PC-9 (cell line): ENCODE data around the gene FERD3L. TPM values are rescaled to one million over a fixed set of nuclear protein-coding genes. Genes with fewer than 3 reads are reported as not detected.
A peak's percentile ranks its signal among the peaks of the same experiment; 100 is the strongest.

Experiments used
- BruUV-seq: library from RNA; stranded (reverse); fragments of 400-500 nt; replicated peaks from 2 replicates; lab custom pipeline; 2021; lab: Mats Ljungman, UMichigan
- CTCF ChIA-PET: fragments of 300-600 bp; sonication (Branson Sonifier 250); formaldehyde crosslinking; loops from one replicate; lab custom pipeline; 2022; ENCODE audit warnings: antibody characterized with exemption; lab: Charles Lee
- POLR2A ChIA-PET: fragments of 300-600 bp; sonication (Branson Sonifier 250); formaldehyde crosslinking; loops from one replicate; lab custom pipeline; 2022; ENCODE audit warnings: antibody characterized with exemption; ENCODE audit not compliant: unreplicated experiment; lab: Charles Lee
- DNase-seq, 2 experiments: peaks; one replicate each; pipeline versions ENCODE4 v3.0.0 to v3.0.0-alpha.2; 2015 to 2022; ENCODE audit warnings: mixed read lengths in 1 of 2
- H2AFZ ChIP-seq: fragments of 200-600 bp; sonication (generic); 2 replicates; pipeline ENCODE4 v1.8.1; 2017; ENCODE audit warnings: antibody characterized with exemption
- H3F3A ChIP-seq: fragments of 200-600 bp; sonication (generic); 2 replicates; pipeline ENCODE4 v1.8.1; 2017; ENCODE audit warnings: antibody characterized with exemption, mild to moderate bottlenecking, low read depth; ENCODE audit not compliant: insufficient read depth
- H3K27ac ChIP-seq: fragments of 200-600 bp; sonication (generic); 2 replicates; pipeline ENCODE4 v1.6.1; 2016; ENCODE audit warnings: mixed run types
- H3K27me3 ChIP-seq: fragments of 200-600 bp; sonication (generic); 2 replicates; pipeline ENCODE4 v1.6.1; 2016; ENCODE audit warnings: low read depth, mixed run types; ENCODE audit not compliant: insufficient read depth
- H3K36me3 ChIP-seq: fragments of 200-600 bp; sonication (generic); 2 replicates; pipeline ENCODE4 v1.6.1; 2016; ENCODE audit warnings: low read depth, mixed run types
- H3K4me1 ChIP-seq: fragments of 200-600 bp; sonication (generic); replicated peaks from 2 replicates; pipeline ENCODE4 v1.6.1; 2016; ENCODE audit warnings: mixed run types; ENCODE audit not compliant: insufficient read depth
- H3K4me2 ChIP-seq: fragments of 200-600 bp; sonication (generic); 2 replicates; pipeline ENCODE4 v1.6.1; 2017; ENCODE audit warnings: mixed run types
- H3K4me3 ChIP-seq: fragments of 200-600 bp; sonication (generic); 2 replicates; pipeline ENCODE4 v1.6.1; 2016; ENCODE audit warnings: mixed run types
- H3K79me2 ChIP-seq: fragments of 200-600 bp; sonication (generic); 2 replicates; pipeline ENCODE4 v1.6.1; 2017; ENCODE audit warnings: low read depth, mixed run types
- H3K9me2 ChIP-seq: fragments of 200-600 bp; sonication (generic); 2 replicates; pipeline ENCODE4 v1.8.1; 2017; ENCODE audit warnings: mild to moderate bottlenecking; ENCODE audit not compliant: insufficient read depth
- H3K9me3 ChIP-seq: fragments of 200-600 bp; sonication (generic); 2 replicates; pipeline ENCODE4 v1.8.1; 2016; ENCODE audit warnings: low read depth; ENCODE audit not compliant: insufficient read depth
- H4K20me1 ChIP-seq: fragments of 200-600 bp; sonication (generic); 2 replicates; pipeline ENCODE4 v1.8.1; 2017; ENCODE audit not compliant: insufficient read depth
- EZH2 ChIP-seq: fragments of 200-600 bp; sonication (generic); IDR thresholded peaks from 2 replicates; pipeline ENCODE4 v1.8.0; 2017; ENCODE audit warnings: antibody characterized with exemption, low read depth
- intact Hi-C: fragments of 100-400 bp; cut with micrococcal nuclease; formaldehyde crosslinking; loops from one replicate; pipeline ENCODE4 v1.10.0; 2022; ENCODE audit not compliant: unreplicated experiment
- total RNA-seq: library from RNA; stranded (reverse); gene quantifications from 2 replicates; pipeline ENCODE4 v1.2.3, GENCODE V29; 2021
- TF ChIP-seq, protein P1 (sequence below): fragments of 200-600 bp; sonication (generic); conservative IDR thresholded peaks from 2 replicates; pipeline ENCODE4 v1.6.1; 2017; ENCODE audit warnings: mixed run types, antibody characterized with exemption, mild to moderate bottlenecking, moderate library complexity

FERD3L gene
- total RNA-seq, 1 experiment from 2014 or later = not detected

DNA sequence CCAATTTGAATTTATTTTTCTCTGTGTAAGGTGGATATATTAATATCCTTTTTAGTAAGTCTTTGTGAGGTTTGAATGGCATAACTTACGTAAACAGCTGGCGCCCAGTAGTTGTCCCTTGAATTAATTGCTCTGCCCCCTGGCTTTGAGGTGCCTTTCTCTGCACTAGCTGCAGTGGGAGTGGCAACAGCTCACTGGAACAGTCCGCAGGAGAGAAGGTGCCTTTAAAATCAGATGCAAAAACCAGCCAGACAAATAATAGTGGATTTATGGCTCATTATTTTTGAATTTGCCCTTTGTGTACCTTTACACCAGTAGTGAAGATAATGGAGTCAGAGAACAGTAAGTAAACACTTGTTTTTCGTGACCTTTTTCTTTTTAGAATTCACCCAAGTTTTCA lies 11.8 kb downstream of the FERD3L start:
- Histone ChIP-seq H3K4me2 (no peak overlapping the region), H3K4me1 (no peaks in the 10 kb centered on the region), H3K36me3 (no peaks in the 10 kb centered on the region), H3F3A (no peaks in the 10 kb centered on the region), H3K4me3 (no peak overlapping the region), H3K9me2 (no peaks in the 10 kb centered on the region), H3K27ac (no peak overlapping the region), H4K20me1 (no peaks in the 10 kb centered on the region), H3K27me3 (no peaks in the 10 kb centered on the region), H2AFZ (no peak overlapping the region; the same call in 1 of the 2 replicates), H3K79me2 (no peaks in the 10 kb centered on the region), H3K9me3 (no peaks in the 10 kb centered on the region)
- DNase-seq = no peak
- intact Hi-C loops = no loop called here
- CTCF ChIA-PET = interaction anchor here (0.7 kb wide), 1 partner anchor 11 kb away, joined by 3 read pairs; no protein-coding TSS in a partner anchor
- no TSS peak for BruUV-seq
- no peak for TF ChIP-seq EZH2
- TF ChIP-seq, protein P1, sequence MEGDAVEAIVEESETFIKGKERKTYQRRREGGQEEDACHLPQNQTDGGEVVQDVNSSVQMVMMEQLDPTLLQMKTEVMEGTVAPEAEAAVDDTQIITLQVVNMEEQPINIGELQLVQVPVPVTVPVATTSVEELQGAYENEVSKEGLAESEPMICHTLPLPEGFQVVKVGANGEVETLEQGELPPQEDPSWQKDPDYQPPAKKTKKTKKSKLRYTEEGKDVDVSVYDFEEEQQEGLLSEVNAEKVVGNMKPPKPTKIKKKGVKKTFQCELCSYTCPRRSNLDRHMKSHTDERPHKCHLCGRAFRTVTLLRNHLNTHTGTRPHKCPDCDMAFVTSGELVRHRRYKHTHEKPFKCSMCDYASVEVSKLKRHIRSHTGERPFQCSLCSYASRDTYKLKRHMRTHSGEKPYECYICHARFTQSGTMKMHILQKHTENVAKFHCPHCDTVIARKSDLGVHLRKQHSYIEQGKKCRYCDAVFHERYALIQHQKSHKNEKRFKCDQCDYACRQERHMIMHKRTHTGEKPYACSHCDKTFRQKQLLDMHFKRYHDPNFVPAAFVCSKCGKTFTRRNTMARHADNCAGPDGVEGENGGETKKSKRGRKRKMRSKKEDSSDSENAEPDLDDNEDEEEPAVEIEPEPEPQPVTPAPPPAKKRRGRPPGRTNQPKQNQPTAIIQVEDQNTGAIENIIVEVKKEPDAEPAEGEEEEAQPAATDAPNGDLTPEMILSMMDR = no peak
- POLR2A ChIA-PET = no interaction called here

DNA sequence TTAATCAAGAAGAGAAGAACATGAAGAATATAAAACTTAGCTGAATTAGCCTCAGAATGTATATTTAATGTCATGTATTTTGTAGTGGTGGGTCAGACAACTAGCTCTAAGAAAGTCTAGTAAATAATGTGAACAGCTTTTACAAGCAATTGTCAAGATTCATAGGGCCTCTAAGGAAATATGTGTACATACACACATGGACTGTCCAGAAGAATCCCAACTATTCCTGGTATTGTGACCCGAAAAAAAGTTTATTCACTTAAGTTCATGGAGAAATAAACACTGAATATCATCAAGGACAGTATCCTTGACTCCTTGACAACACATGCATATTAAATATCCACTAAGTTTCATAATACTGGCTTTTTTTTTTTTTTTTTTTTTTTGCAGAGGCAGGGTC lies 16.4 kb downstream of the FERD3L start:
- Histone ChIP-seq H3K9me3 (no peaks in the 10 kb centered on the region), H2AFZ (no peak overlapping the region), H3K27ac (no peak overlapping the region), H3K79me2 (no peaks in the 10 kb centered on the region), H3K27me3 (no peaks in the 10 kb centered on the region), H3K9me2 (no peaks in the 10 kb centered on the region), H3K36me3 (no peaks in the 10 kb centered on the region), H4K20me1 (no peaks in the 10 kb centered on the region), H3K4me3 (no peak overlapping the region), H3F3A (no peaks in the 10 kb centered on the region), H3K4me2 (no peak overlapping the region), H3K4me1 (no peaks in the 10 kb centered on the region)
- no peak for TF ChIP-seq EZH2
- TF ChIP-seq, protein P1 = no peak
- ChIA-PET POLR2A (no interaction called here), CTCF (interaction anchor here (0.6 kb wide), 1 partner anchor 363 kb away, joined by 20 read pairs; no protein-coding TSS in a partner anchor)
- DNase-seq = no peak
- intact Hi-C loops = loop anchor here (10.0 kb wide), 2 partner anchors 456 to 534 kb away; no protein-coding TSS in a partner anchor
- BruUV-seq = no TSS peak

DNA sequence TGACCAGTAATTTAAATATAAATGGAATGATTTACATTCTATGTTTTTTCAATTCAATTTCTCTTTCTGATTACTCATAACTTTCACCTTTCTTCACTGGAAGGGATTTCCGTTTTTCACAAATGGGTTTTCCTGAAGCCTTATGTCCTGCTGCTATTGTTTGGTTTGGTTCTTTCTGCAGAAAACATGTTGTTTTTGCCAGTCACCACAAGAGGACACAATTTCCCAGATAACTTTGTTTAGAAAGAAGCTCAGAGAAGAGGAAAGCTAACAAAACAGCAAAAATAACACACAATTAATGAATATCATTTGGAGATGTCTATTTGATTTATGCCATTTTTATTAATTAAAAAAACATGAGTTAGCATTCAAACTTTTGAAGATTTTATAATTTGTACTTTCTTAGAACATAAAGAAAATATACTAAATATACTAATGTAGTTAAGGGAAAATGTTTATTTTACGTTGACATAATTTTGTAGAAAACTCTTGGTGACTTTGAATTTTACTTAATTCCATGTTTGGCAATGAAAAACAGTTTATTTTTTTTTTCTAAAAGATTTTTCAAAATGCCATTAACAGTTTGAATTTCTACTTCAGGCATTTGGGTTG lies 23.1 kb downstream of the FERD3L start:
- H3F3A ChIP-seq = no peaks in the 10 kb centered on the region
- no peaks in the 10 kb centered on the region; the same call in 1 of the 2 replicates for H4K20me1 ChIP-seq
- H3K79me2 ChIP-seq = no peaks in the 10 kb centered on the region
- H3K27ac ChIP-seq = no peak overlapping the region
- intact Hi-C loops = loop anchor here (1.0 to 10.0 kb wide), 8 partner anchors 321 to 1475 kb away; no protein-coding TSS in a partner anchor
- no peaks in the 10 kb centered on the region for H3K9me3 ChIP-seq
- no TSS peak for BruUV-seq
- no peak overlapping the region for H2AFZ ChIP-seq
- CTCF ChIA-PET = interaction anchor here (0.5 to 1.0 kb wide), 6 partner anchors 11 to 1476 kb away, joined by 3 to 6 read pairs (median 3); no protein-coding TSS in a partner anchor
- no peaks in the 10 kb centered on the region for H3K9me2 ChIP-seq
- H3K36me3 ChIP-seq = no peaks in the 10 kb centered on the region
- no peak for TF ChIP-seq EZH2
- TF ChIP-seq, protein P1 = peak; percentile 85
- POLR2A ChIA-PET = interaction anchor here (0.6 kb wide), 1 partner anchor 693 kb away, joined by 3 read pairs; no protein-coding TSS in a partner anchor
- no peak overlapping the region for H3K4me3 ChIP-seq
- H3K4me2 ChIP-seq = no peak overlapping the region
- no peak for DNase-seq
- no peaks in the 10 kb centered on the region for H3K4me1 ChIP-seq
- H3K27me3 ChIP-seq = no peaks in the 10 kb centered on the region
